ENCODE data around the gene POLE.

Gene POLE

DNA sequence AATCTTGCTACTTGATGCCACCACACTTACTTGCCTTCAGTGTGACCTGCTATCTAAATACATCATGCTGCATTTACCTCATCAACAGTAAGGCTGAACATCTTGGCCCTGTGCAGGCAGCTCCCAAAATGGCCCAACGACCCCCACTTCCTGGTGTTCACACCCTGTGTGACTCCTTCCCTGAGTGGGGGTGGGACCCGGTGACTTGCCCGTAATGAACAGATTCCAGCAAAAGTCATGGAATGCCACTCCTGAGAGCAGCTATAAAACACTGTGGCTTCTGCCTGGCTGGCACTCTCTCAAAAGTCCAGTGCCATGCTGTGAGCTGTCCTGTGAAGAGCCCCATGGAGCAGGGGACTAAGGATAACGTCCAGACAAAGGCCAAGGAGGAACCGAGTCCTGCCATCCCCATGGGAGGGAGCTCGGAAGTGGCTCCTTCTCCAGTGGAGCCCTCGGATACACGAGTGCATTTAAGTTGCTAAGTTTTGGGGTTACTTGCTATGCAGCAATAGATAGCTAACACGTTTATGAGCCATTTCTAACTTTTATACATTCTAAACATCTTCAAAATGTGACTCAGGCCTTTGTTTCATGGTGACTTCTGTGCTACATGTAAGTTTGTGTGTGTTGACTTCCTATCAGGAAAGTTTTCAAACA lies 35.6 kb downstream of the POLE start:
- DNase-seq = no peak

DNA sequence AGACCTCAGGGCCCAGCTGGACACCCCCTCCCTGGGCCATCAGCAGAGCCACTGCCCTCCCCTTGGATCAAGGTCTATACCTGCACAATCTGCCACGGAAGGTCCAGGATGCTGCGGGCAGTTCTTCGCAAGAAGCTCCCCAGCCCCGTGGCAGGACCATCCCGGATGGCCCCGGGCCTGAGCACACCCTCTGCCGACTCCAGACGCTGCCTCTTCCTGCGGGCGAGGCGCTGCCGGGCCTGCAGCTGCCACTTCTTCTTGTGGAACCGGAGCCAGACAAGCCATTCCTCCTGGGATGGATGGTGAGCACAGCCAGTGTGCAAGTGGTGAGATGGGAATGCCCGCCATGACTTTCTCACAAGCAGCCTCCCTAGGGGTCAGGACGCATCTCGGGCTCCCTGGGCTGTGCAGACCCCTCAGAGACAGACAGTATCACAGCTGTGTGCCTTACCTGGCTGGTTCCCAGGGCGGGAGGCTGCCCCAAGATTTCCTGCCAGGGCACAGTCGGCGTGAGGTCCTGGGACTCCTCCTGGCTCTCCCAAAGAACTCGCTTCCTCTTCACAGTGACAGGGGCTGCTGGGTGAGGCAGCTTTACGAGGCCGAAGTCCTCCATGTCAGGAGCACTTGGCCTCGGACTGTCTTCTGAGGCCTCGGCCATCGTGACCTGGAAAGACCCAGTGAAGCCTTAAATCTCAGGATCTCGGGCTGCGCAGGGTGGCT lies 37.8 kb downstream of the POLE start:
- no peak for DNase-seq

DNA sequence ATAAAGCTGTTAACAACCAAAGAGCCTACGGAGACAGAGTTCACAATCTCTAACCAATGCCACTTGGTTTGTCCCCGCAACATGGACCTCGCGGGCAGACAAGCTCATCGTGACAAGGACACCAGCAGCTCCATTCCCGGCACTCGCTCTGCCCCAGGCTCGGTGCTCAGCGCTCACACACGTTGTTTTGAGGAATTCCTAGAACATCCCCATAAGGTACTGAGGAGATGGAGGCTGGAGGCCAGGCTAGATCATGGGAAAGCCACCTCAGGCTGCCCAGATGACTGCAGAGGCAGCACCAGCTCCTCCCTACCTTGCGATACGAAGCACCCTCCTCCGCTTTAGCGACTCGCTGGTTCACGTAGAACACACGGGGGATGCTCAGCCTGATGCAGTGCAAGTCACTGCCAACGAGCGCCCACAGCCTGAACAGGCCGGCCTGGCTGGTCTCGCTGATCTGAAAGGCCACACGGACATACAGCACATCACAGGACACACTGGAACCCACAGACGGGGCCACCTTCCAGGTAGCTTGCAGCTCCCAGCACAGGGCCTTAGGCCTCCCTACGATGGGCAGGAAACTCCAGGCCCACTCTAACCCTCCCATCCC lies 38.4 kb downstream of the POLE start:
- no peak for DNase-seq

DNA sequence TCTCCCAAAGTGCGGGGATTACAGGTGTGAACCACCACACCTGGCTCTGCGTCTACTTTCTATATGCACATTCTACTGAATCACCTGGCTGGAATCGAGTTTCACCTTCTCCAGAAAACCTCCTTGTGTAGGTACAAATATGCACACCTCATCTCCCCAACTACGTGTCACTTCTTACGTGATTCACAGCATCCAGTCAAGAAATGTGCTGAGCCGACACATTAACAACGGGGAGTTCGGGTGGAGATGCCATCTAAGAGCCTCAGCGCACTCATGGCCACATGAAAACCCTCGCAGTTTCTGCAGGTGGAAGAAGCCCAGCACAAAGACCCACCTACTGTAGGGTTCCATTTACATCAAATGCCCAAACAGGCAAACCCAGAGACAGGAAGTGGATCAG lies 39.3 kb downstream of the POLE start:
- no peak for DNase-seq

DNA sequence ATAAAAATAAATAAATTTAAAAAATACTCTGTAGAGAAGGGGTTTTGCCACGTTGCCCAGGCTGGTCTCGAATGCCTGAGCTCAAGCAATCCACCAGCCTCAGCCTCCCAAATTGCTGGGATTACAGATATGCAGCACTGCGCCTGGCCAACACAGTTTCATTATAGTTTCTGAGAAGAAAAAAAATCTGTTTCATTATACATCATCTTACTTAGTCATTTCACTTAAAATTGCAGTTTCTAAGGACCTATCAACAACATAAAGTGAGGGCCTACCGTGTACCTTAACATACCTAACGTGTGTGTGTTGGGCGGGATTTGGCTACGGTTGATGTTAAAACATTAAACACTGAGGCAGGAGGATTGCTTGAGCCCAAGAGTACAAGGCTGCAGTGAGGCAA lies 40.3 kb downstream of the POLE start:
- DNase-seq = no peak

DNA sequence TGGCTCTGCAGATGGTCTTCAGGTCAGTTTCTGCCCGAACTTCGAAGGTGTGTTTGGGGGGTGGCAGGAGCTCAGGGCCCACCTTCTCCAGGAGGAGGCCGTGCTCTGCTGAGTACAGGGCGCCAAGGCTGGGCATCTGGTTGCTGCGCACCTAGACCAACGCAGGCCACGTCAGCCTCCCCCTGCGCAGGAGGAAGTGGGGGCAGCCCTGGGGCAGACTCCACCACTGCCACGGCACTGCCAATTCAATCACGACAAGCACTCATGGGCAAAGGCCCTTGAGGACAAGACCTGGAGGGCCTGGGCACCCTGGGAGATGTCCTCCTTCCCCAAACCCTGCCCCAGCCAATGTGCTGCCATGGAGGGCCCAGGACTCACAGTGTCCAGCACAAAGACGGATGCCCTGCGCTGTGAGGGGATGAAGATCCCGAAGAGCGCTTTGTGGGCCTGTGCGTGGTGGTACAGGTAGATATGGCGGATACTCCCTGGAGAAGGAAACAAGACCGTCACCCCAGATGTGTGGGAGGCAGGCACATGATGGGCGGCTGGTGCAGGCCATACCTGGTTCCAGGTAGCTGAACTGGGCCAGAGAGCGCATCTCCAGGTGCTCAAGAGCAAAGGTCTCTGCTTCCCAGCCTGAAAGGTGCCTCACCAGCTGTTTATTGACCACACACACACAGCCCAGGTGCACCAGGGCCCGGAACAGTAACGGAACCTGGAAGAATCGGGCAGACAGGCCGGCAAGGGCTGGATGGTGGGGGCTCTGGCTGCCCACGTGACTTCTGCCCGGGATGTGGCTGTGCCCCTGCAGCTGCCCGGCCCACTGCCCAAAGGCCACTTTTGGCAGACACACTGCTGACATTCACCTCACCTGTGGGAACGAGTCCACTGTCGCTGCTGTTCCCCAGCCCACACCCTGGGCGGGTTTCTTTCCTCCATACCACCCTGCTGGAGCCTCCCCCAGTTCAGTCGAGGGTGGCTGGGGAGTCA lies 44.0 kb downstream of the POLE start:
- DNase-seq = no peak

DNA sequence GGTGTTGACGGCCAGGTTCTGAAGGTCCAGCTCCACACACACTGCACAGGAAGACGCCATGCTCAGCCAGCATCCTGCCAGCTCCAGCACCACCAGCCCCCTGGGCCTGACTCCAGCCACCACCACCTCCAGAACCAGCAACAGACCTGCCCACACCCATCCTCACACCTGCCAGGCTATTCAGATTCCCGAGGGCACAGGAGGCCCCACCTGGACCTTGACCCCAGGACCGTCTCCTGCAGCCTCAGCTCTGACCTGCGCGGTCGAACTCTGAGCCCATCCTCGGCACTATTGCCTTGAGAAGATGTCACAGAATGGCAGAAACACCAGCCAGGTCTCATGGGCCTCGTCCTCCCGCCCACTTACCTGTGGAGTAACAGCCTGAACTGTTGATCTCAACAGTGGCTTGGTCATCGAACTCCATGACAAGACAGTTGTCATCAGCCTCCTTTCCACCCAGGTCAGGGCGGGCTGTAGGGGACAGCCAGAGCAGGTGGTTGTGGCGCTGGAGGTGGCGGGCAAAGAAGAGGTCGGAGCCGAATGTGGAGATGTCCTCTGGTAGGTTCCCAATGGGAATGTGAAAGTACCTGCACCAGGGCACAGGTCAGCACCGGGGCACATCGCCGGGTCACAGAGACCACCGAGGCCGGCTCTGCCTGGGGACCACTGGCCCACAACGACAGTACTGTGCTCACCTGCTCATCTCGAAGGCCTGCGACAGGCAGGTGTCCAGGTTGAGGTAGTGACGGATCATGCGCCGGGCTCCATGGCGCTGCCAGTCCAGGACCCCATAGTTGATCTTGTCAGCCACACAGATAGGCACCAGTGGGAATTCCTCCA lies 45.1 kb downstream of the POLE start:
- DNase-seq = no peak

DNA sequence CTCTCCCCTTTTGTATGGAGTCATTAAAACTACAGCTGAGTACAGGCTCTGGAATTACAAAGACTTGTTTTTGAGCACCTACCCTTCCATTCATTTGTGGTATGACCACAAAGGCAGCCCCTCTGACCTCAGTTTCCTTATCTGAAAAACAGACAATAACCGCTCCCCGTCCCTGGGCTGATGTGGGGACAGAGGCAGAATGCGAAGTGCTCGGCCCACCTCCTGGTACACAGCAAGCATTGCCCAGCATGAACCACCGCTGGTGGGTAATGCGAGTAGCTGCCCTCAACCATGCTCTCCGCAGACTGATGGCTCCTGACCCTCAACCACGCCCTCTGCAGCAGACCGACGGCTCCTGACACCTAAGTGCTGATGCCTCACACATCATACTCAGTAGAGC lies 46.2 kb downstream of the POLE start:
- no peak for DNase-seq

DNA sequence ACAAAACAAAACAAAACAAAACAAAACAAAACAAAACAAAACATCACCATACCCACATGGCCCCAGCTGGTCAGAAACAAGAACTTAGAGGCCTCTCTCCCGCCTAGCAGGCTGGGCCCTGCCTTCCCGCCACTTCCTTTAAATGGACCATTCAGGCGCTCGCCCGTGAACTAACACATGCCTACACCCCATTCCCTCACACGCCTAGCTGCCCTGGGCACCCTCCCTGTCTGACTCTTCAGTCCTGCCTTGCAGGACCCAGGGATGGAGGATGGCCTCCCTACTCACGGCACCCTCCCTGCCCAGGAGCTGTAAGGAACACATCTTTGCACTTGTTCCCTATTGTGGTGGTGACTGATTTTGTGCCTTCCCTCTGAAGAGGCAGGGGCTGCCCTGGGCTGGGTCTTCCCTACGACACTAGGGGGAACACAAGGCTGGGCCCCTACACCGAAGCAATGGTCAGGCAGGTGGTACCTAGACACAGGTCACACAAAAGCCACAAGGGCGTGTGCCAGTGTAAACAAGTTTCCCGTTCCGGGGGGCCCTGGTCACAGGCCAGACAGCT lies 47.1 kb downstream of the POLE start:
- no peak for DNase-seq

DNA sequence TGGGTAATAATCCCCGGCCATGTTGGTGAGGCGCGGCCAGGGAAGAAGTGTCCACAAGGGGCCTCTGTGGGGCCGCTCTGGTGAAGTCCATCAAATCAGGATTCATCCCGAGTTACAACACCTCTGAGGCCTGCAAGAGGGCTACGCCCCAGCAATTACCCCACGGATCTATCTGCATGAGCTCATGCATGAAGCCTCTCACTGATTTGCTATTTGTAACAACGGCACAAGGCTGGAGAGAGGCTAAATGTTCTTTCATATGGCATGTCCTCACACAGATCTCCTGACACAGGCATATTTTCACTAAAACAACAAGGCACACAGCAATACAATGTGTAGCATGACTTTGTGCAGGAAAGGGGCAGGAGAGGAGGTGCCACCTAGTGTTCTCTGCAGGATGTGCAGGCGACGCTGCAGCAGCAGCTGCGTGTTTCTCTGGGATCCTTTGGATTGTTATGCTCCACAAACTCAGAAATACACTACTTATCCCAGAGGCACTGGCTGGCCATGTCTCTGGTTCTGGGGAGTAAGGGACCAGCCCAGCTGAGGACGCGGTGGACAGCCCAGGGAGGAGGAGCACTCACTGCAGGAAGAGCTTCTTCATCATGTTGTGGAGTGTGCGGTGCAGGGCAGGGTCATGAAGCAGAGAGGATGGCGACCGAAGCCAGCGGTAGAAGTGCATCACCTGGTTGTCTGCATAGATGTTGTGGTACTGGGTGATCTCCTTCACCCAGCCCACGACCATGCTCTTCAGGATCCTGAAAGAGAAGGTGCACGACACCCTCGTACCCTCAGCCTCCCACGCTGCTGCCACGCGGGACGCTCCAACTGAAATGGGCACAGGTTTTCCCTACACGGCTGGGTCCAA lies 48.4 kb downstream of the POLE start:
- no peak for DNase-seq

DNA sequence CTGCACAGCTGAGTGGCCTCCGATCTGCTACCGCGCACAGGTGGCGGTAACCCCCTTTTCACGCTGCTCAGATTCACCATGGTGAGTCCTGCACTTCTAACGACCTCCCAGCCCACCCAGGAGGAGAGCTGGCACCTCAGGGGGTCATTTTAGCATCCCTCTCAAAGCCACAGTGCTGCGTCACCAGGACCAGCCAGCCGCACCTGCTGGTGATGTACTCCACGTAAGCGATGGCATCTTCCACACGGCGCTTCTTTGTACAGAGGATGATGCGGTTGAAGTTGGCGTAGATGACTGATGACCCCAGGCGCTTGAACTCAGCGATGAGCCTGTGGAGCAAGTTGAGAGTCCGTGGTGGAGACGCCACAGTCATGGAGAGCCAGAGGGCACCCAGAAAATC lies 49.3 kb downstream of the POLE start:
- DNase-seq = no peak

DNA sequence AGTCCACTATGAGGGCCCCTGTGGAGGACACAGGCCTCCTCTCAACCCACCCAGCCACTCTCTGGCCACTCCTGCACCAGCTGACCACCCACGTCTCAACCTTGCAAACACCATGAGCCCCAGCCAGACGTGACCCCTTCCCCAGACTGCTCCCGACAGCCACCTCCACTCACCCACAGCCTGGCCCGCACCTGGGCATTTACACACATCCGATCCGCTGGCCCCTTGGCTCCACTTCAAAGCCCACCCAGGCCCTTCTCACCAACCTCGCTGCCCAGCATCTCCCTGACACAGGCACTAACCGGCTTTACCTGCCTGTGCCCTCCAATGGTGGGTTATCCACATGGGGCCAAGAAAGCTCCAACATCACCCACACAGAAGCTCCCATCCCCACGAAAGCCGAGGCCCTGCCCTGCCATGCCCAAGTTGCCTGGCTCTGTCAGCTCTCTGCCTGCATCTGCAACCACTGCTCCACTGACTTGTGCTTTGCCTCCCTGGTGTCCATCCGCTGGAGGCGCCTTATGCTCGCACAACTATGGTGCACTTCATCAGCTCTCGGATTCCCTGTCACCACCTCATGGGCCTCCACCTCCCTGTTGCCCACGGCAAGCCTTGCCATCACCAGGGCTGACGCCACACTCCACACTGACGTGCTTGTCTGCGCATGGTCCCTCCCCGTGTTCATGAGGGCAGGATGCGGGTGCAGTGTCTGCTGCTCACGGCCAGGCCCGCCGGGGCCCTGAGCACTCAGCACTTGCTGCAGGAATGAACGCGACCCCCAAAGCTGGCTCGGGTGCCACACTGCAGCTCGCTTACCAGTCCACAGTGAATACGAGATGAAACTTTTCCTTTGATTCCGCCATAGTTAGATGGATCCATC lies 51.8 kb downstream of the POLE start:
- no peak for DNase-seq

DNA sequence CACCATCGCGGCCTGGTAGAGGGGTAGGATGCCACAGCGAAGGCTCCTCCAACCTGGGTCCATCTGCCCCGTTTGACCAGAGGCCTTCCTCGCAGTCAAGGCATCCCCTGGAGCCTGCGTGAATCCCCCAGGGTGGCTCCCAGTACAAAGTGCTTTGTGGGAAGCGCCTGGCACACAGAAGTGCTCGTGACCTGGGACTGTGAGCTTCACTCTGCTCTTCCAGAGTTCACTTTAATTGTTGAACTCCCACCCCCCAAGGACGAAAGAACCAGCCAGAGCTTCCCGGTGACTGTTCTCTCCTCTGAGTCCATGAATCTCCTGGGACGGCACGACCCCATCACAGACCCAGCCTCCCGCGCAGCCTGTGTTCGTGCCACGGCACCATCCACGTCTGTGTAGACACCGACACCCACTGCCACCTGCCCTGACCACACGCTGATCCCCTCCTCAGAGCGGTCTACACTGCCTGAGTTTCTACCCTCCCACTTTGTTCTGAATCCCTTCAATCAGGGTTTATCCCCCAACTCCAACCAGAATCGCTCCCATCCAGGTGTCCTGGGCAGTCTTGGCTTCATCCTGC lies 52.6 kb downstream of the POLE start:
- DNase-seq = no peak

DNA sequence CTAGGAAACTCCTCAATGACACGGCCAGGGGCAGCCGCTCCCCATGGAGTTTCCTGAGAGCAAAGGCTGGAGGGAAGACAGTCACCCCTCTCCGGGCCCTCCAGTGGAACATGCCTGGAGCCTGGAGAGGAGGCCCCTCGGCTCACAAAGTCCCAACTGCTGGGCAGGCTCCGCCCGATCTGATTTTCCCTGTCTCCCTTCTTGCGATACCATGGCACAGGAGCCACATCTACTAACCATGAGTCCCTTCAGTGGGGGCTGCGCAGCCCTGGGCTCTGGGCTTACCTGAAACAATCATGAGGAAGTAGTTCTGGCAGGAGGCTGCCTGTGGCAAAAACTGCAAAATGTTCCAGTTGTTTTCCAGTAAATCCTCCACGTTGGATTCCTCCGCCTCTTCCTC lies 53.2 kb downstream of the POLE start:
- no peak for DNase-seq

DNA sequence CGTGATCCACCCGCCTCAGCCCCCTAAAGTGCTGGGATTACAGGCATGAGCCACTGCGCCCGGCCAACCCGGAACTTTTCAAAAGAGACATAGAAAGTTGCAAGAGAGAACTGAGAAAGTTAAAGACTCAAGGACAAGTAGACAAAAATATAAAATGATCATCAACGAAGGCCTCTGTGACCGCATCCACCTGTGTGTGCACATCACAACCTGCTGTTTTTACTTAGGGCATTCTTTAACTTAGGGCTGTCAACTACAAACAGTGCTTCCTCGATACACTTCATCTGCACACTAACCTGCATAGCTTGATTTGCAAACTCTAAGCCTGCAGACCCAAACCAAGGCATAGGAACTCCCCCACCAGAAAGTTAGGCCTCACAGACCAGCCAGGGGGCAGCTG lies 53.7 kb downstream of the POLE start:
- DNase-seq = no peak

DNA sequence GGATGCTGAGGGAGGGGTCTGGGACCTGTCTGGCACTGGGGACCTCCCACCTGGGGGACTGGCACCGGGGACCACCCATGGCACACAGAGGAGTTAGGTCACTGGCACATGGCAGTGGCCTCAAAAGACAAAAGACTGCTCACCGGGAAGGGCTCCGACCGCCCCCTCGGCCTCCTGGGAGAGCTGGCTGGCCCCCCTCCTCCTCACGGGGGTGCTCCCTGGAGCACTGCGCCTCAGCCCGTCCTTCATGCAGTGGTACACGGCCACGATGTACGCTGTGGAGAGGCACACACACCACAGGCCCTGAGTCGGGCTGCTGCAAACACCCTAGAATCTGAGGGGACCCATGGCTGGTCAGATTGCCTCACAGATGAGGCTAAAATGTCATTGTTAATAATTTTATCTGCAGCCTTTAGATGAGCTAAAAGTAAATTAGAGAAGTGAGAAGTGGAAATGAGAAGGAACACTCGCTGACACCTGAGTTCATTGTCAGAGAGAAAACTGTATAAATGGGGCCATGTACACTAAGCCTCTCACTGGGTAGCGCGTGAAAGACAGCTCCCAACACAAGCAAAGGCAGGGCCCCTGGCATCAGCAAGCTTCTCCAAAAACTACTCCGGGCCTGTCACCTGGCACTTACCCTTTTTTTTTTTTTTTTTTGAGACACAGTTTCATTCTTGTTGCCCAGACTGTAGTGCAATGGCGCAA lies 54.5 kb downstream of the POLE start:
- DNase-seq = no peak

DNA sequence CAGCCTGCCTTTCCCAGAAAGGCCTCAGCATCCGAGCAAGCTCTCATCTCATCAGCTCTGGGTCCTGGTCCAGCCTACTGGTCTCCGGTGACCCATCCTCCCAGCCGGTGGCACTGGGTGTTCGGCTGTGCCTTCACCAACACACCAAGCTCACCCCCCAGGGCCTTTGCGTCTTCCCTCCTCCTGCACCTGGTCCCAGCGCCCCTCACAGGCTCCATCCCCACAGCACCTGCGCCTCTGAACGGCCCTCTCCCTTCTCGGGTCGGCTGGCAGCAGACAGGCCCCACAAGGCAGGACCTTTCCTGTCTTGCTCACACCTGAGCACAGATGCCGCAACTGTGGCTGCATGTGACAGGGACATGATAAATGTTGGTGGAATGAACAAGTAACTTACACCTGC lies 55.5 kb downstream of the POLE start:
- no peak for DNase-seq

DNA sequence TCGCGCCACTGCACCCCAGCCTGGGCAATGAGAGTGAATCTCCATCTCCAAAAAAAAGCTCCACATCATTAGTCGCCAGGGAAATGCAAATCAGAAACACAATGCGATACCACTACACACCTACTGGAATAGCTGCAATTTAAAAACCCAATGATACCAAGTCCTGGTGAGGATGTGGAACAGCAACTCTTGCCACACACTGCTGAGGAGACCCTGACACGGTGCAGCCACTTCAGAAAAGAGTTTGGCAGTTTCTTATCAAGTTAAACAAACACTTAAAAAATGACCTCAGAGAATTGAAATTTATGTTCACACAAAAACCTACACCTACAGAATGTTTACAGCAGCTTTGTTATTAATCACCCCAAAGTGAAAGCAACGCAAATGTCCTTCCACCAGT lies 56.5 kb downstream of the POLE start:
- DNase-seq = no peak

DNA sequence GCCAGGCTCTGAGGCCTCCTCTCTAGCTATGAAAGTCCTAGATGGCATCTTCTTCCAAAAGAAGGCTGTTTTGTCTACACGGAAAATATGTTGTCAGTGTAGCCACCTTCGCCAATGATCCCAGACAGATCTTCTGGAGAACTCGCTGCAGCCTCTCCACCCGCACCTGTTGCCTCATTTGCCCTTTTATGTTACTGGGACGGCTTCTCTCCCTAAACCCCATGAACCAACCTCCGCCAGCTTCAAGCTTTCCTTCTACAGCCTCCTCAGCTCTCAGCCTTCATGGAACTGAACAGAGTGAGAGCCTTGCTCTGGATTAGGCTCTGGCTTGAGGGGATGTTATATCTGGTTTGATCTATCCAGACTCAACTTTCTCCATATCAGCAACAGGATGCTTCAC lies 57.8 kb downstream of the POLE start:
- no peak for DNase-seq
